A549 (cell line): ENCODE results near the gene SH3BP2.

Experiments used
- BCL3 ChIP-seq: fragments of >200 bp; sonication (Bioruptor Twin); formaldehyde crosslinking; IDR thresholded peaks from 3 replicates; pipeline ENCODE4 v1.6.1; 2016
- CEBPB ChIP-seq, 2 experiments: fragments of >200 bp in 1 of 2; sonication (Bioruptor Twin) in 1 of 2; formaldehyde crosslinking in 1 of 2; IDR thresholded peaks; 2 replicates each; pipeline ENCODE4 v1.6.1; 2012 to 2016
- CTCF ChIP-seq: fragments of >200 bp; sonication (Bioruptor Twin); formaldehyde crosslinking; IDR thresholded peaks from 3 replicates; pipeline ENCODE4 v1.5.1; 2016
- MYC ChIP-seq: IDR thresholded peaks from 2 replicates; pipeline ENCODE4 v1.6.1; 2012; ENCODE audit warnings: mild to moderate bottlenecking, inconsistent platforms, low read length, improper control_type of control experiment, borderline replicate concordance
- NPAS2 ChIP-seq: fragments of 250-450 bp; sonication (Bioruptor Pico); IDR thresholded peaks from 2 replicates; pipeline ENCODE4 v1.8.0; 2022; ENCODE audit warnings: mild to moderate bottlenecking, moderate library complexity, borderline replicate concordance
- POLR2A ChIP-seq: IDR thresholded peaks from 2 replicates; pipeline ENCODE4 v1.6.1; 2012; ENCODE audit warnings: mild to moderate bottlenecking, low read length
- RCOR1 ChIP-seq: fragments of 150-350 bp; IDR thresholded peaks from 2 replicates; pipeline ENCODE4 v1.6.1; 2014; ENCODE audit warnings: antibody characterized with exemption, low read length, low read depth
- TP53 ChIP-seq: fragments of 250-450 bp; sonication (Bioruptor Pico); IDR thresholded peaks from 2 replicates; pipeline ENCODE4 v1.5.0; 2021; ENCODE audit warnings: mild to moderate bottlenecking, moderate library complexity
- USF2 ChIP-seq: fragments of 450-650 bp; IDR thresholded peaks from 2 replicates; pipeline ENCODE4 v1.6.1; 2014; ENCODE audit warnings: antibody characterized with exemption
- ZNF302 ChIP-seq: fragments of 250-450 bp; sonication (Bioruptor Pico); IDR thresholded peaks from 2 replicates; pipeline ENCODE4 v1.9.0; 2021; ENCODE audit warnings: inconsistent platforms, mild to moderate bottlenecking, moderate library complexity

- TF ChIP-seq RCOR1 = no peak
- TF ChIP-seq CTCF = no peak
- no peak for TF ChIP-seq BCL3
- TF ChIP-seq MYC = no peak
- TF ChIP-seq CEBPB (IDR thresholded peaks at IDR 0.05) = no peak
- TF ChIP-seq USF2 = no peak
- no peak for TF ChIP-seq POLR2A
- no peak for TF ChIP-seq ZNF302
- no peak for TF ChIP-seq TP53 (CRISPR knock-in tag)
- no peak for TF ChIP-seq NPAS2
Observed at GRCh38 chr4:2806390-2807355, 13.8 kb downstream of the SH3BP2 start.
